ENCODE results near the gene FOXP1. TPM values are rescaled to one million over a fixed set of nuclear protein-coding genes. Genes with fewer than 3 reads are reported as not detected.

FOXP1 gene
- total and polyA plus RNA-seq, 9 of the 15 experiments (the other 6 are each of a cell fraction or from before 2014, with no cell fraction given): 7.7 to 34.5 (median 13.7) TPM

- in situ Hi-C loops (cut with MboI) (loop anchor here (25.0 kb wide), 1 partner anchor 580 kb away; the partner anchor contains the start of gene FOXP1), intact Hi-C loops (cut with micrococcal nuclease) (loop anchor here (2.0 to 10.0 kb wide), 2 partner anchors 62 to 578 kb away; partner anchors contain the start of gene FOXP1)
- peak; percentile 8 to 20 (median 13) for DNase-seq (ENCODE audit: extremely low read depth in 1 of 4, low spot score in 3 of 4)
- no TSS peak for BruUV-seq (replicated peaks)
- Histone ChIP-seq H3K9me1 (ENCODE audit: control insufficient read depth, insufficient read depth, low read length) (no peaks in the 10 kb centered on the region), H3K4me2 (ENCODE audit: insufficient read depth, low read length) (no peak overlapping the region), H2AFZ (ENCODE audit: low read depth, low read length) (no peak overlapping the region), H3K79me2 (ENCODE audit: control insufficient read depth, insufficient read depth, low read length) (no peaks in the 10 kb centered on the region), H4K20me1 (replicated peaks; ENCODE audit: control insufficient read depth, insufficient read depth, low read length) (no peaks in the 10 kb centered on the region), H3K36me3 (ENCODE audit: control insufficient read depth, insufficient read depth, low read length) (peaks cover 16% of the 10 kb centered on the region; the same call in 1 of the 3 replicates), H3K27me3 (ENCODE audit: control insufficient read depth in 2 of 2, insufficient read depth in 2 of 2, low read length in 2 of 2) (no peaks in the 10 kb centered on the region), H3K27ac (ENCODE audit: extremely low read depth, low read depth, low read length) (no peak overlapping the region), H3K9ac (ENCODE audit: insufficient read depth in 1 of 2, low read depth in 2 of 2, low read length in 2 of 2) (no peak overlapping the region), H3K4me3 (no peak overlapping the region), H3K9me3 (replicated peaks; ENCODE audit: control insufficient read depth, insufficient read depth, low read depth, low read length) (no peaks in the 10 kb centered on the region), H3K4me1 (replicated peaks in 1 of 2; ENCODE audit: control insufficient read depth in 2 of 2, insufficient read depth in 2 of 2, low read length in 2 of 2) (no peaks in the 10 kb centered on the region)
- ChIA-PET POLR2A (no interaction called here), CTCF (ENCODE audit: low intra/inter-chr PET ratio) (interaction anchor here (0.5 to 0.6 kb wide), 2 partner anchors 93 to 674 kb away, joined by 3 to 4 read pairs; no protein-coding TSS in a partner anchor)
- WGBS (ENCODE audit: insufficient coverage, low coverage, missing lambda C conversion rate): 81% methylated on average over 9 of the region's 9 CpGs
- peak; percentile 61; the same call in 2 of the 3 replicates for ATAC-seq
- FAIRE-seq: no peak
- TF ChIP-seq NR2C2 (CRISPR knock-in tag; IDR thresholded peaks at IDR 0.05) (no peak), NR2C2 (tag; IDR thresholded peaks at IDR 0.05) (peak; percentile 49; the same call in 1 of the 2 replicates), ESRRA (IDR thresholded peaks at IDR 0.05; ENCODE audit: borderline replicate concordance, low read depth) (peak; percentile 76), DEAF1 (CRISPR knock-in tag; IDR thresholded peaks at IDR 0.05) (peak; percentile 35; the same call in 1 of the 2 replicates), CTCF (IDR thresholded peaks at IDR 0.05 in 2 of 3, conservative IDR thresholded peaks at IDR 0.05 in 1 of 3; ENCODE audit: insufficient read depth in 2 of 3, low read depth in 1 of 3, low read length in 3 of 3) (peak in 2 of 3 experiments; percentile 28 to 52; a peak in 3 of 6 replicates), TGIF2 (CRISPR knock-in tag; IDR thresholded peaks at IDR 0.05) (no peak), RAD21 (CRISPR knock-in tag; conservative IDR thresholded peaks at IDR 0.05 in 1 of 2, IDR thresholded peaks at IDR 0.05 in 1 of 2) (peak; percentile 70), NR2C1 (IDR thresholded peaks at IDR 0.05) (peak; percentile 38; the same call in 1 of the 2 replicates), NR2C1 (tag; IDR thresholded peaks at IDR 0.05) (peak; percentile 59)
These were observed 576.4 kb downstream of the FOXP1 start for GRCh38 chr3:71006810-71007785.
